ENCODE results near the gene SVOP. TPM values are rescaled to one million over a fixed set of nuclear protein-coding genes. Genes with fewer than 3 reads are reported as not detected.

SVOP gene
- total and polyA plus RNA-seq, 2 experiments from 2014 or later = 0.10 TPM; not detected in 1

DNA sequence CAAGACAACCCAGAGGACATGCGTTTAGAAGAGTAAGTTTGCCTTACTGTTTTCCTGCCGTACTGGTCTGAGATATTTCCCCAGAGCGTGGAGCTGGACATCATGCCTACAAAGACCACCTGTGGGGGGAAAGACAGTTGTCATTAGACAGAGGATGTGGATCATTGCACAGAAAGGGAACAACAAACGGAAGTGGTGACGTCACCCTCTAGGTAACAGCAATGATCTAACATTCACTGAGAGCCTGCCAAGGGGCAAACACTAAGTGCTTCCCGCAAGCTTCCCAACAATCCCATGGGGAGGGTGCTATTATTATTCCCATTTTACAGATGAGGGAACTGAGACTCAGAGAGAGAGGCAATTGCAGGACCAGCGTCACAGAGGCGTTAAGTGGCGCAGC, 48.5 kb downstream of the SVOP start:
- Histone ChIP-seq H3F3A (replicated peaks; ENCODE audit: low read depth) (no peaks in the 10 kb centered on the region), H2AFZ (no peak overlapping the region), H3K27me3 (ENCODE audit: insufficient read depth) (no peaks in the 10 kb centered on the region), H3K9me2 (ENCODE audit: insufficient read depth) (no peaks in the 10 kb centered on the region), H3K27ac (ENCODE audit: low read depth) (no peak overlapping the region), H3K4me3 (no peak overlapping the region), H3K4me2 (no peak overlapping the region), H3K36me3 (ENCODE audit: insufficient read depth) (no peaks in the 10 kb centered on the region), H3K79me2 (replicated peaks; ENCODE audit: insufficient read depth) (no peaks in the 10 kb centered on the region), H3K4me1 (ENCODE audit: insufficient read depth) (no peaks in the 10 kb centered on the region), H4K20me1 (replicated peaks; ENCODE audit: insufficient read depth) (no peaks in the 10 kb centered on the region)
- Mint-ChIP-seq H3K4me1 (peaks cover 9% of the 10 kb centered on the region), H3K27me3 (ENCODE audit: insufficient read depth, low read depth, poor library complexity) (peaks cover 5% of the 10 kb centered on the region), H3K27ac (no peak overlapping the region), H3K4me3 (no peak overlapping the region), H3K36me3 (ENCODE audit: low read depth) (no peaks in the 10 kb centered on the region), H3K9me3 (no peaks in the 10 kb centered on the region)
- ATAC-seq = no peak
- no peak for DNase-seq (ENCODE audit: low spot score)
- TF ChIP-seq EZH2phosphoT487 (IDR thresholded peaks at IDR 0.05; ENCODE audit: unreplicated experiment) (no peak), STAT1 (IDR thresholded peaks at IDR 0.05; ENCODE audit: unreplicated experiment) (no peak), CREB1 (CRISPR knock-in tag; IDR thresholded peaks at IDR 0.05; ENCODE audit: low read depth) (no peak)

DNA sequence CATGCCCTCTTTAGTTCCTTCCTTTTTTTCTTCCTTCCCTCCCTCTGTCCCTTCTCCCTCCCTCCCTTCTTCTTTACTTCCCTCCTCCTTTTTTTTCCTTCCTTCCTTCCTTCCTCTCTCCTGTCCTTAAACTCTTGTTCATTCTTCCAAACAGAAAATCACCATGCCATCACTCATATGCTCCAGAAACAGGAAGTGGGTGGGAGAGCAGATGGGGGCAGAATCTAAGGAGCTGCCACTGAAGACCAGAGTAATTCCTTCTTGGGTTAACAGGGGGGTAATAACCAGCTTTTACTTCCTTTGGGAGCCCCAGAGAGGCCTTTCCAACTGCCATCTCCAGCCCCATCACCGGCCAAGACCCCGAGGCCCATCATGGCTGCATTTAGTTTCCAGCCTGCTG, 51.2 kb downstream of the SVOP start:
- no peaks in the 10 kb centered on the region for H4K20me1 ChIP-seq (replicated peaks; ENCODE audit: insufficient read depth)
- TF ChIP-seq ZNF331 (CRISPR knock-in tag; IDR thresholded peaks at IDR 0.05; ENCODE audit: low read depth) = no peak
- TF ChIP-seq POLR2AphosphoS5 (IDR thresholded peaks at IDR 0.05; ENCODE audit: low read depth) = no peak
- TF ChIP-seq, protein P1, sequence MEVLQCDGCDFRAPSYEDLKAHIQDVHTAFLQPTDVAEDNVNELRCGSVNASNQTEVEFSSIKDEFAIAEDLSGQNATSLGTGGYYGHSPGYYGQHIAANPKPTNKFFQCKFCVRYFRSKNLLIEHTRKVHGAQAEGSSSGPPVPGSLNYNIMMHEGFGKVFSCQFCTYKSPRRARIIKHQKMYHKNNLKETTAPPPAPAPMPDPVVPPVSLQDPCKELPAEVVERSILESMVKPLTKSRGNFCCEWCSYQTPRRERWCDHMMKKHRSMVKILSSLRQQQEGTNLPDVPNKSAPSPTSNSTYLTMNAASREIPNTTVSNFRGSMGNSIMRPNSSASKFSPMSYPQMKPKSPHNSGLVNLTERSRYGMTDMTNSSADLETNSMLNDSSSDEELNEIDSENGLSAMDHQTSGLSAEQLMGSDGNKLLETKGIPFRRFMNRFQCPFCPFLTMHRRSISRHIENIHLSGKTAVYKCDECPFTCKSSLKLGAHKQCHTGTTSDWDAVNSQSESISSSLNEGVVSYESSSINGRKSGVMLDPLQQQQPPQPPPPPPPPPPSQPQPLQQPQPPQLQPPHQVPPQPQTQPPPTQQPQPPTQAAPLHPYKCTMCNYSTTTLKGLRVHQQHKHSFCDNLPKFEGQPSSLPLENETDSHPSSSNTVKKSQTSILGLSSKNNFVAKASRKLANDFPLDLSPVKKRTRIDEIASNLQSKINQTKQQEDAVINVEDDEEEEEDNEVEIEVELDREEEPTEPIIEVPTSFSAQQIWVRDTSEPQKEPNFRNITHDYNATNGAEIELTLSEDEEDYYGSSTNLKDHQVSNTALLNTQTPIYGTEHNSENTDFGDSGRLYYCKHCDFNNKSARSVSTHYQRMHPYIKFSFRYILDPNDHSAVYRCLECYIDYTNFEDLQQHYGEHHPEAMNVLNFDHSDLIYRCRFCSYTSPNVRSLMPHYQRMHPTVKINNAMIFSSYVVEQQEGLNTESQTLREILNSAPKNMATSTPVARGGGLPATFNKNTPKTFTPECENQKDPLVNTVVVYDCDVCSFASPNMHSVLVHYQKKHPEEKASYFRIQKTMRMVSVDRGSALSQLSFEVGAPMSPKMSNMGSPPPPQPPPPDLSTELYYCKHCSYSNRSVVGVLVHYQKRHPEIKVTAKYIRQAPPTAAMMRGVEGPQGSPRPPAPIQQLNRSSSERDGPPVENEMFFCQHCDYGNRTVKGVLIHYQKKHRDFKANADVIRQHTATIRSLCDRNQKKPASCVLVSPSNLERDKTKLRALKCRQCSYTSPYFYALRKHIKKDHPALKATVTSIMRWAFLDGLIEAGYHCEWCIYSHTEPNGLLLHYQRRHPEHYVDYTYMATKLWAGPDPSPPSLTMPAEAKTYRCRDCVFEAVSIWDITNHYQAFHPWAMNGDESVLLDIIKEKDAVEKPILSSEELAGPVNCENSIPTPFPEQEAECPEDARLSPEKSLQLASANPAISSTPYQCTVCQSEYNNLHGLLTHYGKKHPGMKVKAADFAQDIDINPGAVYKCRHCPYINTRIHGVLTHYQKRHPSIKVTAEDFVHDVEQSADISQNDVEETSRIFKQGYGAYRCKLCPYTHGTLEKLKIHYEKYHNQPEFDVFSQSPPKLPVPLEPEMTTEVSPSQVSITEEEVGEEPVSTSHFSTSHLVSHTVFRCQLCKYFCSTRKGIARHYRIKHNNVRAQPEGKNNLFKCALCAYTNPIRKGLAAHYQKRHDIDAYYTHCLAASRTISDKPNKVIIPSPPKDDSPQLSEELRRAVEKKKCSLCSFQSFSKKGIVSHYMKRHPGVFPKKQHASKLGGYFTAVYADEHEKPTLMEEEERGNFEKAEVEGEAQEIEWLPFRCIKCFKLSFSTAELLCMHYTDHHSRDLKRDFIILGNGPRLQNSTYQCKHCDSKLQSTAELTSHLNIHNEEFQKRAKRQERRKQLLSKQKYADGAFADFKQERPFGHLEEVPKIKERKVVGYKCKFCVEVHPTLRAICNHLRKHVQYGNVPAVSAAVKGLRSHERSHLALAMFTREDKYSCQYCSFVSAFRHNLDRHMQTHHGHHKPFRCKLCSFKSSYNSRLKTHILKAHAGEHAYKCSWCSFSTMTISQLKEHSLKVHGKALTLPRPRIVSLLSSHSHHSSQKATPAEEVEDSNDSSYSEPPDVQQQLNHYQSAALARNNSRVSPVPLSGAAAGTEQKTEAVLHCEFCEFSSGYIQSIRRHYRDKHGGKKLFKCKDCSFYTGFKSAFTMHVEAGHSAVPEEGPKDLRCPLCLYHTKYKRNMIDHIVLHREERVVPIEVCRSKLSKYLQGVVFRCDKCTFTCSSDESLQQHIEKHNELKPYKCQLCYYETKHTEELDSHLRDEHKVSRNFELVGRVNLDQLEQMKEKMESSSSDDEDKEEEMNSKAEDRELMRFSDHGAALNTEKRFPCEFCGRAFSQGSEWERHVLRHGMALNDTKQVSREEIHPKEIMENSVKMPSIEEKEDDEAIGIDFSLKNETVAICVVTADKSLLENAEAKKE (CRISPR knock-in tag; IDR thresholded peaks at IDR 0.05) = no peak
- no peak for TF ChIP-seq EZH2 (IDR thresholded peaks at IDR 0.05; ENCODE audit: low read depth, unreplicated experiment)
- TF ChIP-seq, protein P2, sequence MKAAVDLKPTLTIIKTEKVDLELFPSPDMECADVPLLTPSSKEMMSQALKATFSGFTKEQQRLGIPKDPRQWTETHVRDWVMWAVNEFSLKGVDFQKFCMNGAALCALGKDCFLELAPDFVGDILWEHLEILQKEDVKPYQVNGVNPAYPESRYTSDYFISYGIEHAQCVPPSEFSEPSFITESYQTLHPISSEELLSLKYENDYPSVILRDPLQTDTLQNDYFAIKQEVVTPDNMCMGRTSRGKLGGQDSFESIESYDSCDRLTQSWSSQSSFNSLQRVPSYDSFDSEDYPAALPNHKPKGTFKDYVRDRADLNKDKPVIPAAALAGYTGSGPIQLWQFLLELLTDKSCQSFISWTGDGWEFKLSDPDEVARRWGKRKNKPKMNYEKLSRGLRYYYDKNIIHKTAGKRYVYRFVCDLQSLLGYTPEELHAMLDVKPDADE (IDR thresholded peaks at IDR 0.05) = no peak
- TF ChIP-seq, protein P3, sequence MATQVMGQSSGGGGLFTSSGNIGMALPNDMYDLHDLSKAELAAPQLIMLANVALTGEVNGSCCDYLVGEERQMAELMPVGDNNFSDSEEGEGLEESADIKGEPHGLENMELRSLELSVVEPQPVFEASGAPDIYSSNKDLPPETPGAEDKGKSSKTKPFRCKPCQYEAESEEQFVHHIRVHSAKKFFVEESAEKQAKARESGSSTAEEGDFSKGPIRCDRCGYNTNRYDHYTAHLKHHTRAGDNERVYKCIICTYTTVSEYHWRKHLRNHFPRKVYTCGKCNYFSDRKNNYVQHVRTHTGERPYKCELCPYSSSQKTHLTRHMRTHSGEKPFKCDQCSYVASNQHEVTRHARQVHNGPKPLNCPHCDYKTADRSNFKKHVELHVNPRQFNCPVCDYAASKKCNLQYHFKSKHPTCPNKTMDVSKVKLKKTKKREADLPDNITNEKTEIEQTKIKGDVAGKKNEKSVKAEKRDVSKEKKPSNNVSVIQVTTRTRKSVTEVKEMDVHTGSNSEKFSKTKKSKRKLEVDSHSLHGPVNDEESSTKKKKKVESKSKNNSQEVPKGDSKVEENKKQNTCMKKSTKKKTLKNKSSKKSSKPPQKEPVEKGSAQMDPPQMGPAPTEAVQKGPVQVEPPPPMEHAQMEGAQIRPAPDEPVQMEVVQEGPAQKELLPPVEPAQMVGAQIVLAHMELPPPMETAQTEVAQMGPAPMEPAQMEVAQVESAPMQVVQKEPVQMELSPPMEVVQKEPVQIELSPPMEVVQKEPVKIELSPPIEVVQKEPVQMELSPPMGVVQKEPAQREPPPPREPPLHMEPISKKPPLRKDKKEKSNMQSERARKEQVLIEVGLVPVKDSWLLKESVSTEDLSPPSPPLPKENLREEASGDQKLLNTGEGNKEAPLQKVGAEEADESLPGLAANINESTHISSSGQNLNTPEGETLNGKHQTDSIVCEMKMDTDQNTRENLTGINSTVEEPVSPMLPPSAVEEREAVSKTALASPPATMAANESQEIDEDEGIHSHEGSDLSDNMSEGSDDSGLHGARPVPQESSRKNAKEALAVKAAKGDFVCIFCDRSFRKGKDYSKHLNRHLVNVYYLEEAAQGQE (IDR thresholded peaks at IDR 0.05; ENCODE audit: unreplicated experiment) = no peak
- TF ChIP-seq EZH2phosphoT487 (IDR thresholded peaks at IDR 0.05; ENCODE audit: unreplicated experiment) = no peak
- TF ChIP-seq JUNB (IDR thresholded peaks at IDR 0.05; ENCODE audit: unreplicated experiment) = no peak
- TF ChIP-seq NANOG (IDR thresholded peaks at IDR 0.05; ENCODE audit: borderline replicate concordance) = no peak
- DNase-seq (ENCODE audit: low spot score) = no peak
- H3K4me2 ChIP-seq = no peak overlapping the region
- H3K4me3 ChIP-seq = no peak overlapping the region
- no peaks in the 10 kb centered on the region for H3K4me1 ChIP-seq (ENCODE audit: insufficient read depth)
- no peak for ATAC-seq
- no peaks in the 10 kb centered on the region for H3K9me3 Mint-ChIP-seq
- H3K4me1 Mint-ChIP-seq = peaks cover 9% of the 10 kb centered on the region
- H3K36me3 Mint-ChIP-seq (ENCODE audit: low read depth) = no peaks in the 10 kb centered on the region
- no peak overlapping the region for H3K4me3 Mint-ChIP-seq
- H3K36me3 ChIP-seq (ENCODE audit: insufficient read depth) = no peaks in the 10 kb centered on the region
- H3K27ac ChIP-seq (ENCODE audit: low read depth) = no peak overlapping the region
- no peak overlapping the region for H3K27ac Mint-ChIP-seq
- no peaks in the 10 kb centered on the region for H3K9me2 ChIP-seq (ENCODE audit: insufficient read depth)
- H2AFZ ChIP-seq = no peak overlapping the region
- peaks cover 2% of the 10 kb centered on the region for H3K27me3 Mint-ChIP-seq (ENCODE audit: insufficient read depth, low read depth, poor library complexity)
- no peaks in the 10 kb centered on the region for H3K79me2 ChIP-seq (replicated peaks; ENCODE audit: insufficient read depth)
- no peaks in the 10 kb centered on the region for H3F3A ChIP-seq (replicated peaks; ENCODE audit: low read depth)
- no peaks in the 10 kb centered on the region for H3K27me3 ChIP-seq (ENCODE audit: insufficient read depth)

Data from GM23338 (cell line).